ENCODE results near the gene NCKAP5L. TPM values are rescaled to one million over a fixed set of nuclear protein-coding genes. Genes with fewer than 3 reads are reported as not detected.
"Not testable (repeated sequence)": the region's sequence is repeated elsewhere in the genome, so short reads cannot be mapped to it uniquely, and the experiment has no call there.

The NCKAP5L gene
- total RNA-seq, 1 donor from 2014 or later, result 9.1 TPM

DNA sequence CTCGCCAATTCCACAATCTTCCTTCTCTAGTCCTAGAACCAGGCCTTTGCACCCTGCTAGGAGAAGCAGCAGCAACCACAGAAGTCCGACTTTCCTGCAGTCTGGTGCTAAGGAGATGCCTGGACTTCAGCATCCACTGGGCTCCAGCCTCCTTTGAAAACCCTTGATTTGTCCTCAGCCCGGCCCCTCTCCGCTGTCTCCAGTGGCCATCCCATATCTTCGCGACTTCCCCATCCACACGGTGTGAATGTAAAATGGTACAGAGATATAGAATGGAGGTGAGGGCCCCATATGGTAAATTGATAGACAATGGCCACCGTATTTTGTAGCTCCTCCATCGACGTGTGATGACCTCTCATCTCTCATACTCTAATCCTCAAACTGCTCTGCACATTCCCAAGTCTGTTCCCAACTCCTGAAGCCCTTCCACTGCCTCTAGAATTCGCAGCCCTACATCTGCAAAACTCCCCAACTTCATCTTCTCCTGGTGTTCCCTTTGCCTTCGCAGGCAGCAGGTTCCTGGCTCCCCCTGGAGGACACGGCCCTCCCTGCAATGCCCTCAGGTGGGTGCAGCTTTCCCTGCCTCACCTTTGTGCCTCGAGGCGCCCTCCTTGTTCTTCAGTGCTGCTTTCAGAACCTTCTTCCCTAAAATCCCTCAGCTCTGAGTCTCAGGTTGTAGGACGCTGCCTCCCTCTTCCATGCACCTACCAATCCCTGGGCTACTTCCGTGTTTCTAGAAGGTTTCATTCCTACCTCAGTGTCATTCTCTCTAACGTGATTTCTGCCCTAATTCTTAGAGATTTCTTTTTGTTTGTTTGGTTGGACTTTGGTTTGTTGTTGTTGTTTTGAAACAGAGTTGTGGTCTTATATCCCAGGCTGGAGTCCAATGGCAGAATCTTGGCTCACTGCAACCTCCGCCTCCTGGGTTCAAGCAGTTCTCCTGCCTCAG lies 50.1 kb downstream of the NCKAP5L start:
- peak; percentile 63 for DNase-seq
- H3K27me3 Mint-ChIP-seq, result peaks cover 18% of the 10 kb centered on the region
- ChIA-PET CTCF (interaction anchor here (0.7 to 2.8 kb wide), 26 partner anchors 8 to 226 kb away, joined by 3 to 35 read pairs (median 4); partner anchors contain the start of gene TMBIM6), POLR2A (interaction anchor here (0.5 to 2.8 kb wide), 8 partner anchors 11 to 417 kb away, joined by 3 to 24 read pairs (median 3); partner anchors contain the start of genes BCDIN3D and TMBIM6)
- intact Hi-C loops (cut with micrococcal nuclease), result loop anchor here (1.0 to 5.0 kb wide), 5 partner anchors 37 to 294 kb away; partner anchors contain the start of genes ASIC1 and TMBIM6
- TF ChIP-seq, protein P1, sequence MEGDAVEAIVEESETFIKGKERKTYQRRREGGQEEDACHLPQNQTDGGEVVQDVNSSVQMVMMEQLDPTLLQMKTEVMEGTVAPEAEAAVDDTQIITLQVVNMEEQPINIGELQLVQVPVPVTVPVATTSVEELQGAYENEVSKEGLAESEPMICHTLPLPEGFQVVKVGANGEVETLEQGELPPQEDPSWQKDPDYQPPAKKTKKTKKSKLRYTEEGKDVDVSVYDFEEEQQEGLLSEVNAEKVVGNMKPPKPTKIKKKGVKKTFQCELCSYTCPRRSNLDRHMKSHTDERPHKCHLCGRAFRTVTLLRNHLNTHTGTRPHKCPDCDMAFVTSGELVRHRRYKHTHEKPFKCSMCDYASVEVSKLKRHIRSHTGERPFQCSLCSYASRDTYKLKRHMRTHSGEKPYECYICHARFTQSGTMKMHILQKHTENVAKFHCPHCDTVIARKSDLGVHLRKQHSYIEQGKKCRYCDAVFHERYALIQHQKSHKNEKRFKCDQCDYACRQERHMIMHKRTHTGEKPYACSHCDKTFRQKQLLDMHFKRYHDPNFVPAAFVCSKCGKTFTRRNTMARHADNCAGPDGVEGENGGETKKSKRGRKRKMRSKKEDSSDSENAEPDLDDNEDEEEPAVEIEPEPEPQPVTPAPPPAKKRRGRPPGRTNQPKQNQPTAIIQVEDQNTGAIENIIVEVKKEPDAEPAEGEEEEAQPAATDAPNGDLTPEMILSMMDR (IDR thresholded peaks at IDR 0.05), result peak; percentile 82
- H3K4me1 Mint-ChIP-seq, result peaks cover 13% of the 10 kb centered on the region
- H3K36me3 Mint-ChIP-seq (ENCODE audit: low read depth), result no peaks in the 10 kb centered on the region
- H3K27ac Mint-ChIP-seq, result no peak overlapping the region
- no peak overlapping the region for H3K4me3 Mint-ChIP-seq
- ATAC-seq (ENCODE audit: low read depth), result peak; percentile 84
- H3K9me3 Mint-ChIP-seq, result peaks cover 2% of the 10 kb centered on the region

DNA sequence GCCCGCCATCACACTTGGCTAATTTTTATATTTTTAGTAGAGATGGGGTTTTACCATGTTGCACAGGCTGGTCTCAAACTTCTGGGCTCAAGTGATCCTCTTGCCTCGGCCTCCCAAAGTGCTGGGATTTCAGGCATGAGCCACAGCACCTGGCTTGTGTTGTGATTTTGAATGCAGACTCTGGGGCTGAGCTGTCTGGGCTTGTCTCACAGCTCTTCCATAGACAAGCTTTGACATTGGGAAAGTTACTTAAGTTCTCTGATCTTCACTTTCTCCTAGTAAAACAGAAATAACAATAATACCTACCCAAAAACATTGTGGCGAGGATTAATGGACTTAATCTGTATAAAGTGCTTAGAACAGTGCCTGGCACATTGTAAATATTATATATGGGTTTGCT lies 50.9 kb downstream of the NCKAP5L start:
- no peak overlapping the region for H3K27ac Mint-ChIP-seq
- intact Hi-C loops (cut with micrococcal nuclease), result loop anchor here (5.0 kb wide), 2 partner anchors 280 to 295 kb away; partner anchors contain the start of gene ASIC1
- ATAC-seq (ENCODE audit: low read depth) (no peak), DNase-seq (no peak)
- no peak overlapping the region for H3K4me3 Mint-ChIP-seq
- peaks cover 18% of the 10 kb centered on the region for H3K27me3 Mint-ChIP-seq
- POLR2A ChIA-PET, result interaction anchor here (0.6 to 2.8 kb wide), 6 partner anchors 22 to 132 kb away, joined by 3 to 24 read pairs (median 3); partner anchors contain the start of genes BCDIN3D and TMBIM6
- CTCF ChIA-PET, result interaction anchor here (0.7 to 2.8 kb wide), 23 partner anchors 9 to 225 kb away, joined by 3 to 35 read pairs (median 4); partner anchors contain the start of gene TMBIM6
- TF ChIP-seq, protein P1 (IDR thresholded peaks at IDR 0.05), result no peak
- H3K9me3 Mint-ChIP-seq, result peaks cover 2% of the 10 kb centered on the region
- H3K36me3 Mint-ChIP-seq (ENCODE audit: low read depth), result no peaks in the 10 kb centered on the region
- H3K4me1 Mint-ChIP-seq, result peaks cover 13% of the 10 kb centered on the region

DNA sequence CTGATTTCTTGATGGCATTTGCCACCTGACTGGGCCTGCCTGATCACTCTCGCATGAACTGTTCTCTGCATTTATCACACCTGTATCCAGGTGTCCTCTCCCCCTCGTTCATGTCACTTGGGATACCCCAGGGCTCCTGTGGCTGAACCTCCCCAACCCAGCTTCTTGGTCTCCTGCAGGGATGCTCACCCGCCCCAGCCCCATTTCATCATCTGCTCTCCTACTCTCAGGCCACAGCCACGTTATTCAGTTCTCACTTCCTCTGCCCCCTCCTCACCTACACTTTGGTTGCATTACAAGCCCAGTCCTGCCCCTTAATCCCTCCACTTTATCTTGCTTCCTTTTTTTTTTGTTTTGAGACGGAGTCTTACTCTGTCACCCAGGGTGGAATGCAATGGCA lies 51.4 kb downstream of the NCKAP5L start:
- ATAC-seq (ENCODE audit: low read depth), result no peak
- no peak overlapping the region for H3K4me3 Mint-ChIP-seq
- H3K9me3 Mint-ChIP-seq, result peaks cover 2% of the 10 kb centered on the region

DNA sequence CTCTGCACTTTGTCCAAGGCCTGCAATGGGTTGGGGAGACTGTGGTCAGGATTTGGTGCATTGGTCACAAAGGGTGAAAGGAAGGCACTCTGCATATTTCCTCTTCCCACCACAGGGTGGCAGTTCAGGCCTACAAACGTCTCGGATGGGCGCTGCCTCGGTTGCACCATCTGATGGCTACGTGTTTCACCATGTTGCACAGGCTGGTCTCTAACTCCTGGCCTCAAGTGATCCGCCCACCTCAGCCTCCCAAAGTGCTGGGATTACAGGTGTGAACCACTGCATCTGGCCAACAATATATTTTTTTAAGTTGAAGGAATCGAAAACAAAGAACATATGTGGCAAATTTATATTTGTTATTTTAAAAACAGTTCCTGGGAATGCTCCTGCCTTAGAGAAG lies 51.8 kb downstream of the NCKAP5L start:
- intact Hi-C loops (cut with micrococcal nuclease), result loop anchor here (1.0 to 5.0 kb wide), 4 partner anchors 63 to 296 kb away; partner anchors contain the start of gene ASIC1

More for the DNA sequence above, 51.4 kb downstream of the NCKAP5L start:
- TF ChIP-seq, protein P1 (IDR thresholded peaks at IDR 0.05), result no peak
- Mint-ChIP-seq H3K4me1 (peaks cover 13% of the 10 kb centered on the region), H3K27me3 (peaks cover 18% of the 10 kb centered on the region), H3K27ac (no peak overlapping the region), H3K36me3 (ENCODE audit: low read depth) (no peaks in the 10 kb centered on the region)
- CTCF ChIA-PET, result interaction anchor here (0.7 to 2.8 kb wide), 11 partner anchors 27 to 190 kb away, joined by 3 to 35 read pairs (median 5); partner anchors contain the start of gene TMBIM6
- intact Hi-C loops (cut with micrococcal nuclease), result loop anchor here (1.0 to 5.0 kb wide), 4 partner anchors 62 to 295 kb away; partner anchors contain the start of gene ASIC1
- POLR2A ChIA-PET, result interaction anchor here (0.7 to 2.8 kb wide), 3 partner anchors 23 to 66 kb away, joined by 3 to 24 read pairs (median 3); partner anchors contain the start of genes BCDIN3D and TMBIM6
- no peak for DNase-seq

DNA sequence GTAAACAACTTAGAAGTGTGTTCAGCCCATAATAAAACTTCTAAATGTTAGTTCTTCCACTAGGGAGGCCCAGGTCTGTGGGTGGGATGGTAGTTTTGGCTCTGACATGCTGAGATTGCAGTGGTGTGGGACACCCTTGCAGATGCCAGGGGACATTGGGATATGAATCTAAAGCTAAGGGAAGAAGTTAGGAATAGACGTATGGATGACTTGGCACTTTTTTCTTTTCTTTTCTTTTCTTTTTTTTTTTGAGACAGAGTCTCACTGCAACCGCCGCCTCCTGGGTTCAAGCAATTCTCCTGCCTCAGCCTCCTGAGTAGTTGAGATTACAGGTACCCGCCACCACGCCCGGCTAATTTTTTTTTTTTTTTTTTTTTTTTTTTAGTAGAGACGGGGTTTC lies 55.1 kb downstream of the NCKAP5L start:
- H3K4me3 Mint-ChIP-seq; intact Hi-C loops (cut with micrococcal nuclease); ATAC-seq (ENCODE audit: low read depth); H3K27me3 Mint-ChIP-seq; DNase-seq; H3K9me3 Mint-ChIP-seq; H3K27ac Mint-ChIP-seq; H3K36me3 Mint-ChIP-seq (ENCODE audit: low read depth); H3K4me1 Mint-ChIP-seq: not testable (repeated sequence)
- ChIA-PET POLR2A (interaction anchor here (0.7 to 1.4 kb wide), 2 partner anchors 32 to 780 kb away, joined by 8 to 10 read pairs; partner anchors contain the start of gene TMBIM6), CTCF (interaction anchor here (1.4 kb wide), 1 partner anchor 66 kb away, joined by 4 read pairs; no protein-coding TSS in a partner anchor)

More for the DNA sequence above, 51.8 kb downstream of the NCKAP5L start:
- ChIA-PET POLR2A (no interaction called here), CTCF (interaction anchor here (2.7 kb wide), 2 partner anchors 63 to 139 kb away, joined by 11 to 33 read pairs; no protein-coding TSS in a partner anchor)
- Mint-ChIP-seq H3K4me3 (no peak overlapping the region), H3K4me1 (peaks cover 13% of the 10 kb centered on the region), H3K27me3 (peaks cover 17% of the 10 kb centered on the region), H3K36me3 (ENCODE audit: low read depth) (no peaks in the 10 kb centered on the region), H3K27ac (no peak overlapping the region), H3K9me3 (peaks cover 2% of the 10 kb centered on the region)
- TF ChIP-seq, protein P1 (IDR thresholded peaks at IDR 0.05), result no peak
- no peak for DNase-seq
- peak; percentile 85 for ATAC-seq (ENCODE audit: low read depth)

Measured in activated B cell treated with CpG ODN at 0.5 μM for 24 hours (primary cell).